K562 (cell line): ENCODE results near the gene SPTBN4. TPM values are rescaled to one million over a fixed set of nuclear protein-coding genes. Genes with fewer than 3 reads are reported as not detected.

Experiments
- CBX3 ChIP-seq, 2 experiments: IDR thresholded peaks; 1 replicate in 1 of 2; 2 replicates in 1 of 2; pipeline ENCODE4 v1.6.1; 2012; ENCODE audit warnings: inconsistent platforms in 2 of 2, low read length in 2 of 2, borderline replicate concordance in 1 of 2, control low read depth in 1 of 2
- FOXM1 ChIP-seq, 2 experiments: fragments of 450-650 bp in 1 of 2; sonication (generic) in 1 of 2; formaldehyde crosslinking in 1 of 2; IDR thresholded peaks; 2 replicates each; pipeline versions ENCODE4 v1.6.1 to v1.9.0; 2017 to 2022; ENCODE audit warnings: low read depth in 2 of 2, mild to moderate bottlenecking in 2 of 2, missing genetic modification reagents in 1 of 2, moderate library complexity in 1 of 2
- MYNN ChIP-seq, 2 experiments: sonication (generic); formaldehyde crosslinking in 1 of 2; IDR thresholded peaks; 2 replicates each; pipeline versions ENCODE4 v1.5.0 to v1.6.1; 2016 to 2020; ENCODE audit warnings: antibody characterized with exemption in 1 of 2, missing genetic modification reagents in 1 of 2
- NR0B1 ChIP-seq: fragments of 450-650 bp; IDR thresholded peaks from one replicate; pipeline ENCODE4 v1.6.1; 2018; ENCODE audit warnings: mild to moderate bottlenecking, moderate library complexity; ENCODE audit not compliant: partially characterized antibody
- SP1 ChIP-seq: sonication (generic); formaldehyde crosslinking; IDR thresholded peaks from 2 replicates; pipeline ENCODE4 v1.8.1; 2022; ENCODE audit warnings: mild to moderate bottlenecking, missing genetic modification reagents
- THAP7 ChIP-seq: fragments of 250-450 bp; sonication (Bioruptor Pico); IDR thresholded peaks from 2 replicates; pipeline ENCODE4 v1.5.0; 2021
- ZBTB40 ChIP-seq, 2 experiments: fragments of 450-650 bp in 1 of 2; sonication (generic) in 1 of 2; formaldehyde crosslinking in 1 of 2; IDR thresholded peaks; 2 replicates each; pipeline versions ENCODE4 v1.7.1 to v1.9.0; 2016 to 2022; ENCODE audit warnings: inconsistent platforms in 1 of 2, mild to moderate bottlenecking in 1 of 2, missing genetic modification reagents in 1 of 2
- ZMIZ1 ChIP-seq, 2 experiments: fragments of 150-350 bp in 1 of 2; IDR thresholded peaks; 2 replicates each; pipeline ENCODE4 v1.6.1; 2012 to 2016; ENCODE audit warnings: low read depth in 2 of 2, low read length in 2 of 2, mild to moderate bottlenecking in 1 of 2, moderate library complexity in 1 of 2
- ZNF589 ChIP-seq: fragments of 200-800 bp; sonication (Bioruptor generic); IDR thresholded peaks from 2 replicates; pipeline ENCODE4 v1.6.1; 2016; ENCODE audit warnings: low read depth, missing genetic modification characterization, missing compliant biosample characterization
- polyA plus RNA-seq, 8 experiments: library from polyadenylated mRNA; depleted of rRNA in 4 of 8; stranded (reverse) in 5 of 8; unstranded in 3 of 8; fragments of >200 nt; fragmentation: Nextera tagmentation in 2 of 8; fragmentation: Illumina TruSeq in 1 of 8; extraction: Ambion mirVana in 2 of 8; extraction: Trizol in 1 of 8; gene quantifications; 2 replicates each; pipeline versions ENCODE4 v1.2.1 to v1.2.3, GENCODE V29; 2011 to 2014; ENCODE audit warnings: inconsistent platforms in 1 of 8, missing spikeins in 1 of 8
- total RNA-seq, 7 experiments: library from RNA; depleted of rRNA in 6 of 7; stranded (reverse); fragments of >200 nt in 6 of 7; fragmentation: Illumina TruSeq in 2 of 7; extraction: Trizol in 2 of 7; gene quantifications; 2 replicates each; pipeline versions ENCODE4 v1.2.1 to v1.2.3, GENCODE V29; 2011 to 2021; ENCODE audit warnings: low replicate concordance in 1 of 7

Gene SPTBN4
- total and polyA plus RNA-seq, 9 of the 15 experiments (the other 6 are each of a cell fraction or from before 2014, with no cell fraction given): 0.01 to 1.5 (median 0.86) TPM

GRCh38 chr19:40420766-40421765 lies 45.7 kb upstream of the SPTBN4 start (continued):
- TF ChIP-seq ZBTB40 (IDR thresholded peaks at IDR 0.05) (no peak), ZBTB40 (CRISPR knock-in tag; IDR thresholded peaks at IDR 0.05) (no peak), THAP7 (CRISPR knock-in tag) (no peak), NR0B1 (no peak), MYNN (IDR thresholded peaks at IDR 0.05) (peak; percentile 86), MYNN (CRISPR knock-in tag; IDR thresholded peaks at IDR 0.05) (no peak), ZNF589 (CRISPR knock-in tag) (no peak), CBX3 (IDR thresholded peaks at IDR 0.05; ENCODE audit: borderline replicate concordance in 1 of 2, low read length in 2 of 2) (no peak; a peak in 1 of 3 replicates), SP1 (peak; percentile 88), ZMIZ1 (IDR thresholded peaks at IDR 0.05; ENCODE audit: low read depth in 2 of 2, low read length in 2 of 2) (no peak), FOXM1 (IDR thresholded peaks at IDR 0.05; ENCODE audit: low read depth) (no peak), FOXM1 (CRISPR knock-in tag; IDR thresholded peaks at IDR 0.05; ENCODE audit: low read depth) (no peak)
